T follicular helper cell (primary cell): ENCODE measurements around the gene SET.
"Not testable (repeated sequence)": the region's sequence is repeated elsewhere in the genome, so short reads cannot be mapped to it uniquely, and the experiment has no call there.

ENCODE experiments used
- DNase-seq: peaks from one replicate; pipeline ENCODE4 v3.0.0-alpha.2; 2020; ENCODE audit warnings: low read depth

Gene SET

GRCh38 chr9:128687453-128687852, 1.6 kb upstream of the SET start:
- DNase-seq, result no peak

DNA sequence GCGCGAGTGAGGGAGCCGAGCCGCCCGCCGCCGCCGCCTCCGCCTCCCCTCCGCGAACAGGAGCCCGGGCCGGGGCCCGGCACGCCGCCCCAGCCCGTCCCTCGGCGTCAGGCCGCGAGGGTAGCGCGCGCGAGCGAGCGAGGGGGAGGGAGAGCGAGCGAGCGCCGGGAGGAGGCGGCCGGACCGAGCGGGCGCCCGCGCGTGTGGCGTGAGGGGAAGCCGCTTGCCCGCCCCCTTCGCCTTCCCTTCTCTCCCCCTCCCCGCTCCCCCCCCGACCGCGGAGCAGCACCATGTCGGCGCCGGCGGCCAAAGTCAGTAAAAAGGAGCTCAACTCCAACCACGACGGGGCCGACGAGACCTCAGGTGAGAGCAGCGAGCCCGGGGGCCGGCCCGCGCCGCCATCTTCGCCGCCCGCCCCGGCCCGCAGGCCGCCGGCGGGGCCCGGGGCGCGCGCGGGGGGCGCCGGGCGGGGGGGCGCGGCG, 312 bp downstream of the SET start:
- DNase-seq, result peak; percentile 47

- peak; percentile 50 for DNase-seq
Measured at GRCh38 chr9:128689820-128690683, 1.0 kb downstream of the SET start.

GRCh38 chr9:128690684-128691034, 1.6 kb downstream of the SET start:
- no peak for DNase-seq

- not testable (repeated sequence) for DNase-seq
Measured at GRCh38 chr9:128693738-128694137, 4.7 kb downstream of the SET start.

DNA sequence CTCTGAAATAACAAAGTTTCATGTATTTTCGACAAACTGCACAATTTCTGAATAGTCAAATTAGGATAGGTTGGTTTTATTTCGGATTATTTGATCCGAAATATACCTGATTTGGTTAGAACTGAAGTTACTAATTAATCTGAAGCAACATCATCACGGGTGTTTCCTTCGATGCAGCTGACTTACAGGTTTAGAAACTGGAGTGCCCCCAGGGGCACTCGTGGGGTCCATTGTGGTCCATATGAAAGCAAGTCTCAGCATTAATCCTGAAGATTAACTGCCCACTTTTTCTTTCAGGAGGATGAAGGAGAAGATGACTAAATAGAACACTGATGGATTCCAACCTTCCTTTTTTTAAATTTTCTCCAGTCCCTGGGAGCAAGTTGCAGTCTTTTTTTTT, 5.3 kb downstream of the SET start:
- DNase-seq, result no peak

- DNase-seq, result no peak
Measured at GRCh38 chr9:128696923-128697707, 8.1 kb downstream of the SET start.

GRCh38 chr9:128699096-128699795, 10.2 kb downstream of the SET start:
- DNase-seq, result not testable (repeated sequence)

GRCh38 chr9:128701227-128701854, 12.3 kb downstream of the SET start:
- no peak for DNase-seq

GRCh38 chr9:128702445-128702948, 13.5 kb downstream of the SET start, which contains the start of gene PKN3:
TSS of gene PKN3 (plus strand) at chr9:128702503. CDS start at chr9:128702916, 413 bp downstream.
- DNase-seq, result peak; percentile 77

GRCh38 chr9:128702949-128703615, 14.1 kb downstream of the SET start:
- no peak for DNase-seq

DNA sequence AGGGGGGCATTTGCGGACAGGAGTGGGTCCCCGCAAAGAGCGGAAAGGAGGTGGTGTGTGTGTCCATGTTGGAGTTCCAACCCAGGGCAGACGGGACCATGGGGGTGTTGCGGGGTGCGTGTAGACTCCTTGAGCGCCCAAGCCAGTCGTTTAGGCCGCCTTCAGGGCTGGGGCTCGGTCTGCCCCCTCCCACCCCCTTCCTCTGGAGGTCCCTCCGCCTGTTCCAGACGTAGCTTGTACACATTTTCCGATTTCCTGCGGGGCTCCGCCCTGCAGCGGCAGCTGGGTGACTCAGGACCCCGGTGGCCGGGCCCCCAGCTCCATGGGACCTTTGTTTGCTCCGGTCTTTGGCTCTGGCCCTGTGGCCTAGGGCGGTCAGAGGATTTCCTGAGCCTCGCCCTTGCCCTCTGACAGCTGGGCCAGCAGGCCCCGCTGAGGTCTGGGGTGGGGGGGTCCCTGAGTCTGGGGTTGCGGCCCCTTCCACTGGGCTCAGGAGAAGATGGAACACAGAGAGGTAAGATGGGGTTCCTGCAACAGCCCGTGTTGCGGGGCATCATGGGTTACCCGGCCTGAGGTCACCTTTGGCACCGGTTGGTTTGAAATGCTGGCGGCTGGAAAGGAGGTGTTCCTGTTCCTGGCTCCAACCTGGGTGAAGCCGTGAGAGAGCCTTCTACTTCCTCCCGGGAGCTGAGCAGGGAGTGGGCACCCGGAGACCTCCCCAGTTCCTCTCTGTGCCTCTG, 14.8 kb downstream of the SET start:
- no peak for DNase-seq

GRCh38 chr9:128704356-128704670, 15.3 kb downstream of the SET start:
- no peak for DNase-seq

DNA sequence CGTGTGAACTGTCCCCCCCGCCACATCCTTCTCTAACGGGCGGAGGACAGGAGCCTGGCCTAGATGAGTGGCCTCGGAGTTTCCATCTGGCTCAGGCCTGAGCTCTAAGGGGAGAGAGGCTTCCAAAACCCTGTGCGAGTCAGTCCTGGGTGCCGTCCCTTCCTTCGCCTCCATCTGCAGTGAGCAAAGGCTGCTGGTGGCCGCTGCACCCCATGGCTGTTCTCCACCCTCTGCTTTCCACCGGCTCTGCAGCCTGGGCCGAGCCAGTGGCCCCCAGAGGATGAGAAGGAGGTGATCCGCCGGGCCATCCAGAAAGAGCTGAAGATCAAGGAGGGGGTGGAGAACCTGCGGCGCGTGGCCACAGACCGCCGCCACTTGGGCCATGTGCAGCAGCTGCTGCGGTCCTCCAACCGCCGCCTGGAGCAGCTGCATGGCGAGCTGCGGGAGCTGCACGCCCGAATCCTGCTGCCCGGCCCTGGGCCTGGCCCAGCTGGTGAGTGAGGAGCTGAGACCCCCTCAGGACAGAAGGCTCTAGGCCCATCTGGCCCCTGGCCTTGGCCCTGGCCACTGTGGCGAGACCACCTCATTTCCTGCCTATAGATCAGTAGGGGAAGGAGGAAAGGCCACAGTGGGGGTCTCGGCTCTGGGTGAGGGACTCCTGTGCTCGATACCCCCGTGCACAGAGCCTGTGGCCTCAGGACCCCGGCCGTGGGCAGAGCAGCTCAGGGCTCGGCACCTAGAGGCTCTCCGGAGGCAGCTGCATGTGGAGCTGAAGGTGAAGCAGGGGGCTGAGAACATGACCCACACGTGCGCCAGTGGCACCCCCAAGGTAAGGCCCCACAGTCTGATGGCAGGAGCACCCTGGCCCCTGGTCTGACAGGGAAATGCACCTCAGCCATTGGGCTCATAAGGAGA, 16.3 kb downstream of the SET start:
- no peak for DNase-seq

GRCh38 chr9:128706045-128706444, 17.0 kb downstream of the SET start:
- DNase-seq, result no peak

- DNase-seq, result no peak
Measured at GRCh38 chr9:128706671-128707381, 17.8 kb downstream of the SET start.

DNA sequence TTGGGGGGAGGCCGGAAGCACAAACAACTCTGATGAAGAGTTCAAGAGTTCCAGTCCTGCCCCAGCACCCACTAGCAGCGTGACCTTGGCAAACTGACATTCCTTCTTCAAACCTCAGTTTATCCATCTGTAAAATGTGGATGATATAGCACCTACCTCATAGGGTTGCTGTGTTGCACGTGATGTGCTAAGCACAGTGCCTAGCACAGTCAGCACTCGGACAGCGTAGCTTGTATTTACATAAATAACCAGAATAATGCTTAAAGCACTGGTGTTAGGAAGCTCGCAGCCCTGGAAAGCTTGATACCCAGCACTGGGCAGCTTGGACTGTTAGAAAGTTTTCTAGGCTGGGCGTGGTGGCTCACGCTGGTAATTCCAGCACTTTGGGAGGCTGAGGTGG, 18.4 kb downstream of the SET start:
- DNase-seq, result no peak
